ENCODE measurements around the gene PIBF1. TPM values are rescaled to one million over a fixed set of nuclear protein-coding genes. Genes with fewer than 3 reads are reported as not detected.

The PIBF1 gene
- total RNA-seq, 3 donors from 2014 or later = 22.2 to 39.7 (median 26.5) TPM

GRCh38 chr13:72986197-72986596, 204.3 kb downstream of the PIBF1 start:
- no peaks in the 10 kb centered on the region for H3K4me1 ChIP-seq
- DNase-seq (ENCODE audit: low spot score in 2 of 2) = no peak
- no peak overlapping the region for H3K4me3 ChIP-seq
- H3K9me3 ChIP-seq = no peaks in the 10 kb centered on the region
- TF ChIP-seq POLR2AphosphoS5 (IDR thresholded peaks at IDR 0.05) (no peak), CTCF (IDR thresholded peaks at IDR 0.05) (no peak), POLR2A (IDR thresholded peaks at IDR 0.05) (no peak)
- H3K36me3 ChIP-seq = no peaks in the 10 kb centered on the region
- intact Hi-C loops (cut with DNase I; ENCODE audit: low total_unique reads) = no loop called here
- H3K27me3 ChIP-seq = no peaks in the 10 kb centered on the region
- H3K27ac ChIP-seq = no peak overlapping the region

GRCh38 chr13:72990953-72991352, 209.0 kb downstream of the PIBF1 start:
- Histone ChIP-seq H3K36me3 (no peaks in the 10 kb centered on the region), H3K4me1 (no peaks in the 10 kb centered on the region), H3K4me3 (no peak overlapping the region), H3K9me3 (no peaks in the 10 kb centered on the region), H3K27me3 (no peaks in the 10 kb centered on the region), H3K27ac (no peak overlapping the region)
- TF ChIP-seq POLR2A (IDR thresholded peaks at IDR 0.05) (no peak), POLR2AphosphoS5 (IDR thresholded peaks at IDR 0.05) (no peak), CTCF (IDR thresholded peaks at IDR 0.05) (no peak)
- intact Hi-C loops (cut with DNase I; ENCODE audit: low total_unique reads) = no loop called here
- no peak for DNase-seq (ENCODE audit: low spot score in 2 of 2)

- Histone ChIP-seq H3K27ac (no peak overlapping the region), H3K4me3 (no peak overlapping the region), H3K9me3 (no peaks in the 10 kb centered on the region), H3K4me1 (no peaks in the 10 kb centered on the region), H3K36me3 (no peaks in the 10 kb centered on the region), H3K27me3 (no peaks in the 10 kb centered on the region)
- TF ChIP-seq POLR2A (IDR thresholded peaks at IDR 0.05) = no peak
- TF ChIP-seq CTCF (IDR thresholded peaks at IDR 0.05) = no peak
- no peak for TF ChIP-seq POLR2AphosphoS5 (IDR thresholded peaks at IDR 0.05)
- intact Hi-C loops (cut with DNase I; ENCODE audit: low total_unique reads) = no loop called here
- no peak for DNase-seq (ENCODE audit: low spot score in 2 of 2)
These were observed 216.1 kb downstream of the PIBF1 start for GRCh38 chr13:72998012-72998411.

GRCh38 chr13:73000027-73000674, 218.2 kb downstream of the PIBF1 start:
- DNase-seq (ENCODE audit: low spot score in 2 of 2) = no peak
- H3K4me3 ChIP-seq = no peak overlapping the region
- H3K27me3 ChIP-seq = no peaks in the 10 kb centered on the region
- H3K9me3 ChIP-seq = no peaks in the 10 kb centered on the region
- no peak overlapping the region for H3K27ac ChIP-seq
- no peak for TF ChIP-seq CTCF (IDR thresholded peaks at IDR 0.05)
- TF ChIP-seq POLR2AphosphoS5 (IDR thresholded peaks at IDR 0.05) = no peak
- H3K4me1 ChIP-seq = no peaks in the 10 kb centered on the region
- no peaks in the 10 kb centered on the region for H3K36me3 ChIP-seq
- intact Hi-C loops (cut with DNase I; ENCODE audit: low total_unique reads) = no loop called here

- H3K27me3 ChIP-seq = no peaks in the 10 kb centered on the region
- no peaks in the 10 kb centered on the region for H3K9me3 ChIP-seq
- TF ChIP-seq POLR2AphosphoS5 (IDR thresholded peaks at IDR 0.05) (no peak), POLR2A (IDR thresholded peaks at IDR 0.05) (no peak), CTCF (IDR thresholded peaks at IDR 0.05) (no peak)
- no peak for DNase-seq (ENCODE audit: low spot score in 2 of 2)
- no peaks in the 10 kb centered on the region for H3K36me3 ChIP-seq
- no peak overlapping the region for H3K27ac ChIP-seq
- intact Hi-C loops (cut with DNase I; ENCODE audit: low total_unique reads) = no loop called here
- H3K4me3 ChIP-seq = no peak overlapping the region
- H3K4me1 ChIP-seq = no peaks in the 10 kb centered on the region
These were observed 220.0 kb downstream of the PIBF1 start for GRCh38 chr13:73001971-73002370.
